Measurements from ENCODE around the gene CNTN5.

Gene CNTN5

GRCh38 chr11:99418927-99419720 lies 398.4 kb downstream of the CNTN5 start:
- DNase-seq, result no peak

GRCh38 chr11:99419991-99420390 lies 399.2 kb downstream of the CNTN5 start:
- no peak for DNase-seq

- DNase-seq, result no peak
Observed at GRCh38 chr11:99422581-99423427, 402.1 kb downstream of the CNTN5 start.

GRCh38 chr11:99423428-99423983 lies 402.8 kb downstream of the CNTN5 start:
- no peak for DNase-seq

- no peak for DNase-seq
Observed at GRCh38 chr11:99424313-99425084, 403.8 kb downstream of the CNTN5 start.

- DNase-seq, result no peak
Observed at GRCh38 chr11:99425596-99425995, 404.8 kb downstream of the CNTN5 start.

GRCh38 chr11:99432677-99433076 lies 411.9 kb downstream of the CNTN5 start:
- no peak for DNase-seq

GRCh38 chr11:99443276-99443675 lies 422.5 kb downstream of the CNTN5 start:
- no peak for DNase-seq

- no peak for DNase-seq
Observed at GRCh38 chr11:99446400-99446799, 425.7 kb downstream of the CNTN5 start.

GRCh38 chr11:99449345-99449744 lies 428.6 kb downstream of the CNTN5 start:
- DNase-seq, result no peak

GRCh38 chr11:99452075-99452474 lies 431.3 kb downstream of the CNTN5 start:
- DNase-seq, result no peak

GRCh38 chr11:99461913-99462312 lies 441.2 kb downstream of the CNTN5 start:
- no peak for DNase-seq

GRCh38 chr11:99464985-99465384 lies 444.2 kb downstream of the CNTN5 start:
- no peak for DNase-seq

GRCh38 chr11:99489581-99489980 lies 468.8 kb downstream of the CNTN5 start:
- DNase-seq, result no peak

- no peak for DNase-seq
Observed at GRCh38 chr11:99494065-99494464, 473.3 kb downstream of the CNTN5 start.

GRCh38 chr11:99501655-99502054 lies 480.9 kb downstream of the CNTN5 start:
- DNase-seq, result no peak

GRCh38 chr11:99505316-99505715 lies 484.6 kb downstream of the CNTN5 start:
- no peak for DNase-seq

- no peak for DNase-seq
Observed at GRCh38 chr11:99505831-99506230, 485.1 kb downstream of the CNTN5 start.

- no peak for DNase-seq
Observed at GRCh38 chr11:99509863-99510262, 489.1 kb downstream of the CNTN5 start.

GRCh38 chr11:99513368-99513767 lies 492.6 kb downstream of the CNTN5 start:
- DNase-seq, result no peak

GRCh38 chr11:99519095-99519494 lies 498.3 kb downstream of the CNTN5 start:
- no peak for DNase-seq

GRCh38 chr11:99522467-99523173 lies 501.9 kb downstream of the CNTN5 start:
- no peak for DNase-seq

All from NCI-H1694 treated with DMSO at 0.1 percent for 48 hours (cell line).